DND-41 (cell line): ENCODE results near the gene GRM7.

Experiments
- EZH2 ChIP-seq: IDR thresholded peaks from 3 replicates; pipeline ENCODE4 v1.6.1; 2012; ENCODE audit warnings: borderline replicate concordance, low read depth, mild to moderate bottlenecking, moderate library complexity, low read length, inconsistent platforms; ENCODE audit not compliant: severe bottlenecking
- TF ChIP-seq, protein P1 (sequence below): IDR thresholded peaks from 2 replicates; pipeline ENCODE4 v1.5.1; 2012; ENCODE audit warnings: borderline replicate concordance, low read length, moderate library complexity, mild to moderate bottlenecking; ENCODE audit not compliant: poor library complexity, severe bottlenecking; ENCODE audit errors: extremely low read depth

DNA sequence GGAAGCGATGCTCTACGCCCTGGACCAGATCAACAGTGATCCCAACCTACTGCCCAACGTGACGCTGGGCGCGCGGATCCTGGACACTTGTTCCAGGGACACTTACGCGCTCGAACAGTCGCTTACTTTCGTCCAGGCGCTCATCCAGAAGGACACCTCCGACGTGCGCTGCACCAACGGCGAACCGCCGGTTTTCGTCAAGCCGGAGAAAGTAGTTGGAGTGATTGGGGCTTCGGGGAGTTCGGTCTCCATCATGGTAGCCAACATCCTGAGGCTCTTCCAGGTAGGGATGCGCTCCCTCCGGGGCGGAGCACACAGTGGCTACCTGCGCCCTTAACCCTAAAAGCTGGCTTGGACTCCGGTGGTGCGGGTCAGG, 698 bp downstream of the GRM7 start:
- TF ChIP-seq, protein P1, sequence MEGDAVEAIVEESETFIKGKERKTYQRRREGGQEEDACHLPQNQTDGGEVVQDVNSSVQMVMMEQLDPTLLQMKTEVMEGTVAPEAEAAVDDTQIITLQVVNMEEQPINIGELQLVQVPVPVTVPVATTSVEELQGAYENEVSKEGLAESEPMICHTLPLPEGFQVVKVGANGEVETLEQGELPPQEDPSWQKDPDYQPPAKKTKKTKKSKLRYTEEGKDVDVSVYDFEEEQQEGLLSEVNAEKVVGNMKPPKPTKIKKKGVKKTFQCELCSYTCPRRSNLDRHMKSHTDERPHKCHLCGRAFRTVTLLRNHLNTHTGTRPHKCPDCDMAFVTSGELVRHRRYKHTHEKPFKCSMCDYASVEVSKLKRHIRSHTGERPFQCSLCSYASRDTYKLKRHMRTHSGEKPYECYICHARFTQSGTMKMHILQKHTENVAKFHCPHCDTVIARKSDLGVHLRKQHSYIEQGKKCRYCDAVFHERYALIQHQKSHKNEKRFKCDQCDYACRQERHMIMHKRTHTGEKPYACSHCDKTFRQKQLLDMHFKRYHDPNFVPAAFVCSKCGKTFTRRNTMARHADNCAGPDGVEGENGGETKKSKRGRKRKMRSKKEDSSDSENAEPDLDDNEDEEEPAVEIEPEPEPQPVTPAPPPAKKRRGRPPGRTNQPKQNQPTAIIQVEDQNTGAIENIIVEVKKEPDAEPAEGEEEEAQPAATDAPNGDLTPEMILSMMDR: no peak
- no peak for TF ChIP-seq EZH2
